ENCODE measurements around the gene H1-8. TPM values are rescaled to one million over a fixed set of nuclear protein-coding genes. Genes with fewer than 3 reads are reported as not detected.
"Not testable (repeated sequence)": the region's sequence is repeated elsewhere in the genome, so short reads cannot be mapped to it uniquely, and the experiment has no call there.

The H1-8 gene
- total RNA-seq, 1 donor from 2014 or later = not detected

DNA sequence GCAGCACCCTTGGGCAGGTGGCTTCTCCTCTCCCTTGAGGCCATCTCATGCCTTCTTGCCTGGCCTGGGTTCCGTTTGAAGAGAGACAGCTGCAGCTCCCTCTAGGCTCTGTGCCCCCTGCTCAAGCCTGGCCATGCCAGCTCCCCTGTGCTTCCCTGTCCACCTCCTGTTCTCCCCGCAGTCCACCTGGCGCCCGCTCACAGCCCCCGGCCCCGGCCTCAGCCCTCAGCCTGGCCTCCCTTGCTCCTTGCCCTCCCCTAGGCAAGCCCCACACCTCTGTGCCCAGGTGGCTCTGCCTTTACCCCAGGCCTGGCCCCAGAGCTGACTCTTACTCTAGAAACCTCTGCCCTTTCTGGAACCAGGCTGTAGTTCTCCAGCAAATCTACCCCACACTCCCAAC, 28.4 kb upstream of the H1-8 start:
- no peak for DNase-seq (ENCODE audit: low read depth in 2 of 2)

DNA sequence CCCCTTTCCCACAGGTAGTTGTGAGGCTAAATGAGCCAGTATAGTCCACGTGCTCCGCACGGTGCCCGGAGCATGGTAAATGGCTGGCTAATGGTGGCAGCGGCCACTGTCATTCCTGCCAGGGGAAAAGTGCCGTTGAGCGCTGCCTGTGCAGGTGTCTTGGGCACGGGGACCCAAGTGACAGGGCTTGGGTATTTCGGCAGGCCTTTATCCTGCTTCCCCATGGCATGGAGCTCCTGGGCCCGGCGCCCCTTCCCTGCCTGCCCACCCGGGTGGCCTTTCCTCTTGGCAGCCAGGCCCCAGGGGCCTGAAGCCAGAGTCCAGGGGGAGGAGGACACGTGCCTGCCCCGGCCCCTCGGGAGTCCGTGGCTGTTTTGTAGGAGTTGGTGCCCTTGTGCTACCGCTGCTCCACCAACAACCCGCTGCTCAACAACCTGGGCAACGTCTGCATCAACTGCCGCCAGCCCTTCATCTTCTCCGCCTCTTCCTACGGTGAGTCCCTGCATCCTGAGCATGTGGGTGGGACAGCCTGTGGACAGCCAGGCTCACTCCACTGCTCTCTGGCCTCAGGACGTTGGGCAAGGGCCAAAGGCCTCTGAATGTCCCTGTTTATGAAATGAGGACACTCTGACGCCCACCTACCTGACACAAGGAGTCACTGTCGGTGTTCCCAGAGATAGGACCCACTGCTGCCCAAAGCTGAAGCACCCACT, 27.7 kb upstream of the H1-8 start:
- not testable (repeated sequence) for DNase-seq (ENCODE audit: low read depth in 2 of 2)

DNA sequence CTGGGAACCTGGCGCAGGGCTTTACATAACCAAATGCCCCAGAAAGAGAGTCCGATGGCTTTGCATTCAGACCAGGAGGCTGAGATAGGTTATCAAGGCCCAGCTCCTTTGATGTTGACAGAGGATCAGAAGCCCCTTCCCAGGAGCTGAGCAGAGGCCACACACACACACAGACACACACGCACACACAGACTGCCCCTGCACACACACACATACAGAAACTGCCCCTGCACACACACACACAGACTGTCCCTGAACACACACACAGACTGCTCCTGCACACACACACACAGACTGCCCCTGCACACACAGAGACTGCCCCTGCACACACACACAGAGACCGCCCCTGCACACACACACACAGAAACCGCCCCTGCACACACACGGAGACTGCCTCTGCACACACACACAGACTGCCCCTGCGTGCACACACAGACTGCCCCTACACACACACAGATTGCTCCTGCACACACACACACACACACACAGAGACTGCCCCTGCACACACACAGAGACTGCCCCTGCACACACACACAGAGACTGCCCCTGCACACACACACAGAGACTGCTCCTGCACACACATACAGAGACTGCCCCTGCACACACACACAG, 27.0 kb upstream of the H1-8 start:
- DNase-seq (ENCODE audit: low read depth in 2 of 2) = not testable (repeated sequence)

DNA sequence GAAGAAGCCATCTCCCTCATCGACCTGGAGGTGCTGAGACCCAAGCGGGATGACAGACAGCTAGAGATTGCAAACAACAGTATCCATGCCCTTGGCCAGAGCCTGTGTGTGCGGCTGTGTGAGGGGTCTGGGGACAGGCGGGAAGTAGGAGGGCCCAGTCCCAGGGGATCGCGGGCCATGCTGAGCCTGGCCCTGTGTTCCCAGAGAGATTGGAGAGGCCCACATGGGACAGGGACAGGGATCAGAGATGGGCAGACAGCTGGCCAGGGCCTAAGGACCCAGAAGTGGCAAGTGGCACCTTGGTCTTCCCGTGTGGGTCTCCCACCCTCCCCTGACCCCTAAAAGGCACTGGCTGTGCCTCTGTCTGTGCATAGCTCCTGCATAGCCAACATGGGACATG, 25.5 kb upstream of the H1-8 start:
- no peak for DNase-seq (ENCODE audit: low read depth in 2 of 2)

DNA sequence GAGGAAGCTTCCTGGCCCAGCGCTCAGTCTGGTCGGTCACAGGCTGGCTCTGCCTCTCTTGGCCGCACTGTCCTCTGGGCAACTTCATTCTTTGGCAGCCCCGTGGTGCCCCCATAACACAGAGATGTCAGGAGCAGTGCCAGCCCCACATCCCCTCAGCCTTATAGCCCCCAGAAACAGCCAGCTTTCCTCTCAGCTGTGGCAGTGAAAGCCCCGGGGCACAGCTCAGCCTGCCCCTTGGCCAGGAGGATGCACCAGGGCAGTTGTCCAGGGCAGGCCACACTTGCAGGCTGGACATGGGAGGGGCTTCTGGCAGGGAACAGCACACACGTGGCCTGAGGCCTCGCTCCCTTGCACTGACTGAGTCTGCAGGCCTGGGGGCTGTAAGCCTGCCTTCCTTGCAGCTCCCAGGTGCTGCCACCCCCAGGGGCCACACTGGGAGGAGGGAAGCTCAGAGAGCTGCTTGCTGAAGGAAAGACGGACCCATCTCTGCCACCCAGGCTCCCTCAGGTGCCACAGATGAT, 24.9 kb upstream of the H1-8 start:
- DNase-seq (ENCODE audit: low read depth in 2 of 2) = peak in 1 of 2 donors; percentile 26

DNA sequence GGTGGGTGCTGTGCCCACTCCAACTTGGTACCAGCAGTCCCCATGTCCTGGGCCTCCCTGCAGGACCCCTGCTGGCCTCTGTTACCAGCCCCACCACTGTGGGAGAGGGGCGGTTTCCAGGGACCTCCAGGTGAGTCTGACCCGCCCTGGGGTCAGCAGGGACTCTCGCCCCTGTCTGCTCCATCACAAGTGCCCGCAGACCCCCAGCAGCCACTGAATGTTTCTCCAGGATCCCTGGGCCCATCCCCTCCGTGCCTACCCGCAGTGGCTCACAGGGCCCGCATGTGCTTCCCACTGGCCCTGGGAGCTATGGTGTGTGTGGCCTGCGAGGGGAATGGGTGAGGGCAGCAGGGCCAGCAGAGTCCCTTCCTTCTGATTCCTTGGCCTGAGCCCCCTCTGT, 24.4 kb upstream of the H1-8 start:
- DNase-seq (ENCODE audit: low read depth in 2 of 2) = no peak

DNA sequence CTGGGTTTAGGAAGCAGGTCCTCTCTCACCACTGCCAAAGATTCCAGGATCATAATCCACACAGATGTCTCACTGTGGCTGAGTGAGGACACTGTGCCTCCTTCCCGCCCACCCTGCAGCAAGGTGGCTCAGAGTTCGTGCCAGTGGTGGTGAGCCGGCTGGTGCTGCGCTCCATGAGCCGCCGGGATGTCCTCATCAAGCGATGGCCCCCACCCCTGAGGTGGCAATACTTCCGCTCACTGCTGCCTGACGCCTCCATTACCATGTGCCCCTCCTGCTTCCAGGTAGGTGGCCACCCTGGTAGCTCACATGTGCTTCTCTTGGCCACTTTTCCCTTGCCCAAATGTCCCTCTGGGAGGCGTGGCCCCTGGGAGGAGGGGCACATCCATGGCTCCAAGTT, 23.5 kb upstream of the H1-8 start:
- DNase-seq (ENCODE audit: low read depth in 2 of 2) = no peak

DNA sequence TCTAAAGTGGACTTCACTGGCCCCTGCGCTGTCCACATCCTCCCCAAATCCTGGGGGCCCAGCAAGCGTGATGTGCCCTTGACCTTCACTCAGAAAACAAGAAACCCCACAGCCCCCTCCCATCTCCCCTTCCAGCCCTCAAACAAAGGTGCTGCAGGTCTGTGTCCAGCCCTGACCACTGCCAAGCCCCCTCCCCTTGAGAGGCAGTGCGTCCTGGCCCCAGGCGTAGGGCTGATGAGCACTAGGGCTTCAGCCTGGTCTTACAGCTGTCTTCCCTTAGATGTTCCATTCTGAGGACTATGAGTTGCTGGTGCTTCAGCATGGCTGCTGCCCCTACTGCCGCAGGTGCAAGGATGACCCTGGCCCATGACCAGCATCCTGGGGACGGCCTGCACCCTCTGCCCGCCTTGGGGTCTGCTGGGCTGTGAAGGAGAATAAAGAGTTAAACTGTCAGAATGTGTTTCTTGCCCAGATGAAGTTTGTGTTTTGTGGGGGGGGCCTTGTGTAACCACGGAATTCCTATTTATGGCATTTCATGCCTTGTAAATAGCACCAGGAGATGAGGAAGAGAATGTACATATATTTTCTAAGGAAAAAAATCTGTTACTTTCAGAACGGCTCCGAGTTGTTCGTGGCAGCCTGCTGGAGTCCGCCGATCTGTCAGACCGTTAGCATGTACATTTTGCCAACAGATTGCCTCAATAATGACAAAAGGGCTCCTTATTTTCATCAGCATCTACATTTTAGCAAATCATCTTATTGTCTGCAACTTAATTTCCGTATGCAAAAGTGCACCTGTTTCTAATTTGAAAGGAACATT, 22.9 kb upstream of the H1-8 start:
- no peak for DNase-seq (ENCODE audit: low read depth in 2 of 2)

DNA sequence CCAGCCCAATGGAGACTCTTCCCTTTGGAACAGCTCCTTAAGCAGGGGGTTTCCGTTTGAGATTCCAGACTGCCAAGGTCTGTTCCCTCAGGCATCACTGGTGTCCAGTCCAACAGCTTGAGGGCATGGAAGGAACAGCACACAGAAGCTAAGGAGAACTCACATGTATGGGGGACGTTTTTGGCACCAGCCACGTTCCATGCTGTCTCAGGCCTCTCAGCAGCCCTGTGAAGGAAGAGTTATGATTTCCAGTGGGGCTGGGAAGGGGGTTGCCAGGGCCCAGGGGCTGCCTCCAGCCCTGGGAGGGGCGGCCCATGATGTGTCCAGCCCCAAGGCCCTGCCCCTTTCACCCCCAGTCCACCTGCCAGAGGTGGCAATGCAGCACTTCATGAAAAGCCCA, 22.0 kb upstream of the H1-8 start:
- no peak for DNase-seq (ENCODE audit: low read depth in 2 of 2)

DNA sequence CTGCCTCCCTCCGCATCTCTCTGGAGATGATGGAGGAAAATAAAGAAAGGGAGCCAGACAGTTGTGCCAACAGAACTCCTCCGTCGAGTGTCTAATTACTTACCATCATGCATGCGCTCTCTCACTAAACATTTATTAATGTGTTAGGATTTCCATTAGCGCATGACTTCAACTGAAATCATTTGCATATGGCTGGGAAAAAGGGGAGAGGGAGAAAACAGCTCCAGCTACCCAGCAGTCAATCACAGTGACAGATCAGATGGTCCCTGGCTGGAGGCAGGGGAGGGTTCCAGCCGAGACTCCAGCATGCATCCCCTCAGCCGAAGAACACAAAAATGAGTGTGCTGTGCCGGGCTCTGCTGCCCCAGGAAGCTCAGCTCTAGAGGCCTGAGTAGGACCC, 21.4 kb upstream of the H1-8 start:
- DNase-seq (ENCODE audit: low read depth in 2 of 2) = no peak

DNA sequence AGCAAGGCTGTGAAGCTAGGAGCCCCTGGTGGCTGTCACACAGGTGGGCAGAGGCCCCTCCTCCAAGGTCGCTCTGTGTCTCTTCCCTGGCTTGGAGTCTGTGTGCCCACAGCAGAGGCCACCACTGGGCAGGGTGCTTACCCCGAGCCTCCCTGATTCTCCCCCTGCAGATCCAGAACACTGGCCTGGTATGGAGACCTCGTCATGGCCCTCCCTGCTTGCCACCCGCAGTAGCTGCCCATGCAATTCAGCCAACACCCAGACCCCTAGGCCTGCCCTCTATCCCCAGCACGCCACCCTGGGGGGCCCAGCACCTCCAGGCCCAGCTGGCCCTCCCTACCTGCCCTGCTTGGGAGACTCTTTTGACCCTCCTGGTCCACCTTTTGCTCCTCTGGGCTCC, 20.0 kb upstream of the H1-8 start:
- no peak for DNase-seq (ENCODE audit: low read depth in 2 of 2)

DNA sequence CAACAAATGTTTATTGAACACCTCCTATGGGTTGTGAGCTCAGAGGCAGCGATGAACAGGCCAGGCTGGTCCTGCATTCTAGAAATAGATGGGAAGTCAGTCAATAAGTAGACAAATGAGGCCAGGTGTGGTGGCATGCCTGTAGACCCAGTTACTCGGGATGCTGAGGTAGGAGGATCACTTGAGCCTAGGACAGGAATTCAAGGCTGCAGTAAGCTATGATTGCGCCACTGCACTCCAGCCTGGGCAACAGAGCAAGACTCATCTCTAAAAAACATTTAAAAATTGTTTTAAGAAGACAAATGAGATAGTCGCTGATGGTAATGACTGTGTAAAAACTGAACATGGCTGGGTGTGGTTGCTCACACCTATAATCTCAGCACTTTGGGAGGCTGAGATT, 18.9 kb upstream of the H1-8 start:
- DNase-seq (ENCODE audit: low read depth in 2 of 2) = no peak

DNA sequence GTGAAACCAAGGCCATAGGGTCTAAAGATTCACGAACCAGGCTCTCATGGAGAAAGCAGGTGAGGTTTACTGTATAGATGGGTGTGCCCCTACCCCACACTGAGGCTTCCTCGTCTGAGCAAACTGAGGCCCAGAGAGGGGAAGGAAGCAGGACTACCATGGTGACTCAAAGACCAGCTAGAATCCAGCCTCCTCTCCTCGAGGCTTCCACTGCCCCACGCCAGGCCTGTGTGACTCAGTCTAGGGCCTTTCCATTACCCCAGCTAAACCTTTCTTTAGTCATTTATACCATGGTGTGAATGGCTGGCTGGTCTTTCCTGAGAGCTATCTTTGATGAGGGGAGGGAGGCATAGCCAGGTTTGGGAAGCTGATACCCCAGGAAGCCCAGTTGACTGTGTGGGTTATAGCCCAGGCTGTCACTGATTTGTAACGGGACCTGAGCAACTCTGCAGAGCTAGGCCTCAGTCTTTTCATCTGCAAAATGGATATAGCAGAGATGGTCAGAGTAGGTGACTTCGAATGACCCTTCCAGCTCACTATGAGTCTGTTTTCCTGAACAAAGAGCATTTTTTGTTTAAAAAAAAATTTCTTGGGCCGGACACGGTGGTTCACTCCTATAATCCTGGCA, 17.5 kb upstream of the H1-8 start:
- peak in 1 of 2 donors; percentile 79 for DNase-seq (ENCODE audit: low read depth in 2 of 2)

DNA sequence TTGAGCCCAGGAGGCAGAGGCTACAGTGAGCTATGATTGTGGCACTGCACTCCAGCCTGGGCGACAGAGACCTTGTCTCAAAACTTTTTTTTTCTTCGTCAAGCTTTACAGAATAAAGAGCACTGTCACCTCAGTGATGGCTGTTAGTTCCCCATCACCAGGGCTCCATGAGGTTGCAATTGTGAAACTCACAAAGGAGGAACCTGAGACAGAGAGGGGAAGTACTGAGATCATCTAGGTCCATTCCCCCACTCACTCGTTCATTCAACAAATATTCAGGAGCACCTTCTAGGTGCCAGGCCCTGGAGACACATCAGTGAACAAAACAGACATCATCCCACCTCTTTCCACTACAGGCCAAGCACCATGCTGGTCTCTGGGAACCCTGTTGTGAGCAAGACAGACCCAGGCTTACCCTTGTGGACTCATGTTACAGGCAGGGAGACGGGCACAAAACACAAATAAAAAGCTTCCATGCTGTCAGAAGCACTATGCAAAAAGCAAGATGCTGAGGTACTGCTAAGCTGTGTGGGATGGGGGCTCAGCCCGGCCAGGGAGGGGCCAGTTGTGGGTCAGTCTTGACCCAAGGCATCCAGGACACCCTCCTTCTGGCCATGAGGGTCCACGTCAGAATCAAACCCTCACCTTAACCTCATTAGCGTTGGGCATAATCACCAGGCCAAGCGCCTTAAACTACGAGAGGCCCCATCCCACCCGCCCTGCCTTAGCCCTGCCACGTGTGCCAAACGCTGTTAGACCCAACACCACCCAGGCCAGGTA, 16.7 kb upstream of the H1-8 start:
- no peak for DNase-seq (ENCODE audit: low read depth in 2 of 2)

DNA sequence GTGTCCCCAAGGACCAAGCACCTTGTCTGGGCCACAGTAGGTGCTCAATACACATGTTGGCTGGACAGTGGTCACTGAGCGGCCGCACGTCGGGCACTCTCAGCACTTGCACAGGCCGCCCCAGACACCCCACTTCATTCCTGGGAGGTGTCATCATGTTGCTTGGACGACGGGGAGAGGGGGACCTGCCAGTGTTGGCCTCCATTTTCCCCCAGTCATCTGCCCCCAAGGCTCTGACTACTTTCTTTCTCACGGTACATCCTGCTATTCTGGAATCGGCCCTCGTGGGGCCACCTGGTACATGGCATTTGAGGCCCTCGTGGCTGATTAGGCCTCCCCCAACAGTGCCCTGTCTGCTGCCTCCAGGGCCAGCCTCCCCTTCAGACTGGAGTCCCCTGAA, 15.7 kb upstream of the H1-8 start:
- DNase-seq (ENCODE audit: low read depth in 2 of 2) = no peak

DNA sequence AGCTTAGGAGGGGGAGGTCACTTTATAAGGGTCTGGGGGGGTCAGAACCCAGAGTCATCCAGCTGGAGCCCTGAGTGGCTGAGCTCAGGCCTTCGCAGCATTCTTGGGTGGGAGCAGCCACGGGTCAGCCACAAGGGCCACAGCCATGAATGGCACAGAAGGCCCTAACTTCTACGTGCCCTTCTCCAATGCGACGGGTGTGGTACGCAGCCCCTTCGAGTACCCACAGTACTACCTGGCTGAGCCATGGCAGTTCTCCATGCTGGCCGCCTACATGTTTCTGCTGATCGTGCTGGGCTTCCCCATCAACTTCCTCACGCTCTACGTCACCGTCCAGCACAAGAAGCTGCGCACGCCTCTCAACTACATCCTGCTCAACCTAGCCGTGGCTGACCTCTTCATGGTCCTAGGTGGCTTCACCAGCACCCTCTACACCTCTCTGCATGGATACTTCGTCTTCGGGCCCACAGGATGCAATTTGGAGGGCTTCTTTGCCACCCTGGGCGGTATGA, 14.3 kb upstream of the H1-8 start, which contains the start of gene RHO:
RHO (plus strand) TSS at position 51 of the 512 bp plus-strand sequence; CDS start at position 146, 95 bp downstream.
- no peak for DNase-seq (ENCODE audit: low read depth in 2 of 2)

DNA sequence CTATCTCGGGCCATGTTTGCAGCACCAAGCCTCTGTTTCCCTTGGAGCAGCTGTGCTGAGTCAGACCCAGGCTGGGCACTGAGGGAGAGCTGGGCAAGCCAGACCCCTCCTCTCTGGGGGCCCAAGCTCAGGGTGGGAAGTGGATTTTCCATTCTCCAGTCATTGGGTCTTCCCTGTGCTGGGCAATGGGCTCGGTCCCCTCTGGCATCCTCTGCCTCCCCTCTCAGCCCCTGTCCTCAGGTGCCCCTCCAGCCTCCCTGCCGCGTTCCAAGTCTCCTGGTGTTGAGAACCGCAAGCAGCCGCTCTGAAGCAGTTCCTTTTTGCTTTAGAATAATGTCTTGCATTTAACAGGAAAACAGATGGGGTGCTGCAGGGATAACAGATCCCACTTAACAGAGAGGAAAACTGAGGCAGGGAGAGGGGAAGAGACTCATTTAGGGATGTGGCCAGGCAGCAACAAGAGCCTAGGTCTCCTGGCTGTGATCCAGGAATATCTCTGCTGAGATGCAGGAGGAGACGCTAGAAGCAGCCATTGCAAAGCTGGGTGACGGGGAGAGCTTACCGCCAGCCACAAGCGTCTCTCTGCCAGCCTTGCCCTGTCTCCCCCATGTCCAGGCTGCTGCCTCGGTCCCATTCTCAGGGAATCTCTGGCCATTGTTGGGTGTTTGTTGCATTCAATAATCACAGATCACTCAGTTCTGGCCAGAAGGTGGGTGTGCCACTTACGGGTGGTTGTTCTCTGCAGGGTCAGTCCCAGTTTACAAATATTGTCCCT, 13.4 kb upstream of the H1-8 start:
- peak in 1 of 2 donors; percentile 14 for DNase-seq (ENCODE audit: low read depth in 2 of 2)

DNA sequence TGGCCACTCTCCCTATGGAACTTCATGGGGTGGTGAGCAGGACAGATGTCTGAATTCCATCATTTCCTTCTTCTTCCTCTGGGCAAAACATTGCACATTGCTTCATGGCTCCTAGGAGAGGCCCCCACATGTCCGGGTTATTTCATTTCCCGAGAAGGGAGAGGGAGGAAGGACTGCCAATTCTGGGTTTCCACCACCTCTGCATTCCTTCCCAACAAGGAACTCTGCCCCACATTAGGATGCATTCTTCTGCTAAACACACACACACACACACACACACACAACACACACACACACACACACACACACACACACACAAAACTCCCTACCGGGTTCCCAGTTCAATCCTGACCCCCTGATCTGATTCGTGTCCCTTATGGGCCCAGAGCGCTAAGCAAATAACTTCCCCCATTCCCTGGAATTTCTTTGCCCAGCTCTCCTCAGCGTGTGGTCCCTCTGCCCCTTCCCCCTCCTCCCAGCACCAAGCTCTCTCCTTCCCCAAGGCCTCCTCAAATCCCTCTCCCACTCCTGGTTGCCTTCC, 12.7 kb upstream of the H1-8 start:
- peak; percentile 25 to 66 for DNase-seq (ENCODE audit: low read depth in 2 of 2)

DNA sequence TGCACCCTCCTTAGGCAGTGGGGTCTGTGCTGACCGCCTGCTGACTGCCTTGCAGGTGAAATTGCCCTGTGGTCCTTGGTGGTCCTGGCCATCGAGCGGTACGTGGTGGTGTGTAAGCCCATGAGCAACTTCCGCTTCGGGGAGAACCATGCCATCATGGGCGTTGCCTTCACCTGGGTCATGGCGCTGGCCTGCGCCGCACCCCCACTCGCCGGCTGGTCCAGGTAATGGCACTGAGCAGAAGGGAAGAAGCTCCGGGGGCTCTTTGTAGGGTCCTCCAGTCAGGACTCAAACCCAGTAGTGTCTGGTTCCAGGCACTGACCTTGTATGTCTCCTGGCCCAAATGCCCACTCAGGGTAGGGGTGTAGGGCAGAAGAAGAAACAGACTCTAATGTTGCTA, 12.2 kb upstream of the H1-8 start:
- DNase-seq (ENCODE audit: low read depth in 2 of 2) = no peak

DNA sequence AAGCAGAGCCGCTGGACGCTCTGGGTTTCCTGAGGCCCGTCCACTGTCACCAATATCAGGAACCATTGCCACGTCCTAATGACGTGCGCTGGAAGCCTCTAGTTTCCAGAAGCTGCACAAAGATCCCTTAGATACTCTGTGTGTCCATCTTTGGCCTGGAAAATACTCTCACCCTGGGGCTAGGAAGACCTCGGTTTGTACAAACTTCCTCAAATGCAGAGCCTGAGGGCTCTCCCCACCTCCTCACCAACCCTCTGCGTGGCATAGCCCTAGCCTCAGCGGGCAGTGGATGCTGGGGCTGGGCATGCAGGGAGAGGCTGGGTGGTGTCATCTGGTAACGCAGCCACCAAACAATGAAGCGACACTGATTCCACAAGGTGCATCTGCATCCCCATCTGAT, 11.3 kb upstream of the H1-8 start:
- no peak for DNase-seq (ENCODE audit: low read depth in 2 of 2)
